B cell (primary cell): ENCODE measurements around the gene PRKAG2. TPM values are rescaled to one million over a fixed set of nuclear protein-coding genes. Genes with fewer than 3 reads are reported as not detected.
A peak's percentile ranks its signal among the peaks of the same experiment; 100 is the strongest.

Experiments used
- ATAC-seq: fragments of 200-7000 bp; cut with Tn5 transposase; one replicate; pipeline ENCODE4 v1.10.0; 2021; ENCODE audit warnings: low read depth, mild to moderate bottlenecking, moderate number of reproducible peaks, moderate library complexity
- CTCF ChIA-PET: fragments of 350-600 bp; sonication (Branson Sonifier 250); formaldehyde crosslinking; loops from one replicate; lab custom pipeline; 2021; ENCODE audit warnings: antibody characterized with exemption, inconsistent platforms; lab: Charles Lee
- POLR2A ChIA-PET: fragments of 350-600 bp; sonication (Branson Sonifier 250); formaldehyde crosslinking; loops from one replicate; lab custom pipeline; 2021; ENCODE audit warnings: antibody characterized with exemption; lab: Charles Lee
- DNase-seq: peaks from one replicate; pipeline ENCODE4 v3.0.0; 2013
- H2AFZ ChIP-seq: 2 replicates; pipeline ENCODE4 v1.6.1; 2012; ENCODE audit warnings: mild to moderate bottlenecking, low read depth, low read length; ENCODE audit not compliant: insufficient read depth, poor library complexity, severe bottlenecking
- H3K27ac ChIP-seq, 2 donors: 1 replicate in 1 of 2; 2 replicates in 1 of 2; pipeline ENCODE4 v1.5.1; 2012 to 2013; ENCODE audit warnings: low read length in 2 of 2, mild to moderate bottlenecking in 2 of 2, moderate library complexity in 1 of 2
- H3K27me3 ChIP-seq, 4 experiments: fragments of 200-600 bp in 1 of 4; sonication (generic) in 1 of 4; replicated peaks in 1 of 4; 1 replicate in 2 of 4; 2 replicates in 2 of 4; pipeline versions ENCODE4 v1.6.1 to v1.7.0; 2013 to 2016; ENCODE audit warnings: low read length in 3 of 4, mild to moderate bottlenecking in 2 of 4, mixed read lengths in 1 of 4, moderate library complexity in 1 of 4; ENCODE audit not compliant: insufficient read depth in 4 of 4, control insufficient read depth in 3 of 4; ENCODE audit errors: control extremely low read depth in 1 of 4
- H3K36me3 ChIP-seq, 2 experiments: replicated peaks in 1 of 2; 1 replicate in 1 of 2; 2 replicates in 1 of 2; pipeline versions ENCODE4 v1.6.1 to v1.7.1; 2013; ENCODE audit warnings: low read length in 1 of 2; ENCODE audit not compliant: insufficient read depth in 2 of 2, control insufficient read depth in 1 of 2; ENCODE audit errors: control extremely low read depth in 1 of 2, extremely low read depth in 1 of 2
- H3K4me1 ChIP-seq, 2 donors: fragments of 200-600 bp in 1 of 2; sonication (generic) in 1 of 2; 1 replicate in 1 of 2; 2 replicates in 1 of 2; pipeline versions ENCODE4 v1.5.1 to v1.6.1; 2013 to 2017; ENCODE audit warnings: low read length in 2 of 2; ENCODE audit not compliant: control insufficient read depth in 2 of 2, insufficient read depth in 2 of 2
- H3K4me2 ChIP-seq: replicated peaks from 2 replicates; pipeline ENCODE3; 2012; ENCODE audit warnings: mild to moderate bottlenecking, low read depth, low read length; ENCODE audit not compliant: poor library complexity, severe bottlenecking
- H3K4me3 ChIP-seq, 5 experiments: fragments of 200-600 bp in 1 of 5; sonication (generic) in 1 of 5; 1 replicate in 3 of 5; 2 replicates in 2 of 5; pipeline versions ENCODE4 v1.5.1 to v1.7.0; 2011 to 2016; ENCODE audit warnings: low read length in 4 of 5, mild to moderate bottlenecking in 4 of 5, low read depth in 2 of 5, control low read depth in 1 of 5, moderate library complexity in 1 of 5; ENCODE audit not compliant: insufficient read depth in 1 of 5; ENCODE audit errors: control extremely low read depth in 1 of 5, extremely low read depth in 1 of 5
- H3K79me2 ChIP-seq: fragments of 200-600 bp; sonication (generic); one replicate; pipeline ENCODE4 v1.6.0; 2016; ENCODE audit warnings: low read length; ENCODE audit not compliant: control insufficient read depth, insufficient read depth
- H3K9ac ChIP-seq: fragments of 200-600 bp; sonication (generic); 2 replicates; pipeline ENCODE4 v1.6.1; 2017; ENCODE audit warnings: mild to moderate bottlenecking, low read length, moderate library complexity
- H3K9me3 ChIP-seq, 3 donors: one replicate each; pipeline versions ENCODE4 v1.6.1 to v1.7.1; 2013; ENCODE audit warnings: low read length in 2 of 3; ENCODE audit not compliant: control insufficient read depth in 2 of 3, insufficient read depth in 1 of 3; ENCODE audit errors: control extremely low read depth in 1 of 3
- H4K20me1 ChIP-seq: 2 replicates; pipeline ENCODE4 v1.6.0; 2012; ENCODE audit warnings: mild to moderate bottlenecking, low read length; ENCODE audit not compliant: insufficient read depth, control insufficient read depth, poor library complexity, severe bottlenecking
- H3K27ac Mint-ChIP-seq: one replicate; pipeline ENCODE4 v1.8.0; 2021; ENCODE audit warnings: mixed read lengths
- H3K27me3 Mint-ChIP-seq: one replicate; pipeline ENCODE4 v1.8.0; 2021; ENCODE audit warnings: mixed read lengths
- H3K4me1 Mint-ChIP-seq: one replicate; pipeline ENCODE4 v1.8.0; 2021; ENCODE audit warnings: mixed read lengths
- H3K4me3 Mint-ChIP-seq: one replicate; pipeline ENCODE4 v1.8.0; 2021; ENCODE audit warnings: mixed read lengths
- H3K9me3 Mint-ChIP-seq: one replicate; pipeline ENCODE4 v1.8.0; 2022; ENCODE audit warnings: mixed read lengths; ENCODE audit not compliant: insufficient read depth
- EZH2 ChIP-seq: IDR thresholded peaks from 2 replicates; pipeline ENCODE4 v1.6.1; 2012; ENCODE audit warnings: borderline replicate concordance, low read depth, mild to moderate bottlenecking, moderate library complexity, low read length; ENCODE audit not compliant: insufficient read depth, poor library complexity, severe bottlenecking
- WGBS: methylation state at CpG from one replicate; pipeline ENCODE4 v1.1.5; 2013; ENCODE audit warnings: missing lambda C conversion rate; ENCODE audit not compliant: insufficient coverage; 5-methylcytosine and 5-hydroxymethylcytosine counted together
- intact Hi-C: fragments of 100-400 bp; cut with micrococcal nuclease; formaldehyde crosslinking; loops from one replicate; pipeline ENCODE4 v1.10.0; 2022
- polyA plus RNA-seq: library from polyadenylated mRNA; depleted of rRNA; stranded (reverse); fragments of >200 nt; gene quantifications from 2 replicates; pipeline ENCODE4 v1.2.3, GENCODE V29; 2012
- total RNA-seq, 2 donors: library from RNA; stranded (reverse); fragments of 120-200 nt in 1 of 2; gene quantifications; 1 replicate in 1 of 2; 2 replicates in 1 of 2; pipeline versions ENCODE4 v1.2.3 to v1.2.4, GENCODE V29; 2013 to 2022
- TF ChIP-seq, protein P1 (sequence below): fragments of 200-600 bp; IDR thresholded peaks from one replicate; pipeline ENCODE4 v1.8.0; 2022; ENCODE audit warnings: antibody characterized with exemption, mild to moderate bottlenecking

PRKAG2 gene
- total and polyA plus RNA-seq, 2 donors (not counting 1 experiment from before 2014, with no cell fraction given): 22.1 to 56.3 TPM

- Histone ChIP-seq H3K9ac (peak overlapping the region; percentile 64), H3K9me3 (peaks cover 0 to 3% (median 0%) of the 10 kb centered on the region in 3 donors), H4K20me1 (peaks cover 18% of the 10 kb centered on the region), H3K79me2 (peaks cover 29% of the 10 kb centered on the region), H3K4me3 (peak overlapping the region; percentile 45 to 71 (median 65)), H3K27ac (peak overlapping the region; percentile 39 to 50), H2AFZ (peak overlapping the region; percentile 64), H3K4me2 (peak overlapping the region; percentile 74), H3K36me3 (no peaks in the 10 kb centered on the region), H3K4me1 (peaks cover 11 to 12% of the 10 kb centered on the region in 2 donors), H3K27me3 (no peaks in the 10 kb centered on the region)
- ATAC-seq (peak; percentile 1), DNase-seq (no peak)
- ChIA-PET CTCF (interaction anchor here (0.6 to 3.8 kb wide), 7 partner anchors 11 to 281 kb away, joined by 3 to 20 read pairs (median 4); partner anchors contain the start of gene RHEB), POLR2A (interaction anchor here (1.4 to 2.4 kb wide), 3 partner anchors 96 to 290 kb away, joined by 3 to 14 read pairs (median 5); partner anchors contain the start of genes NUB1 and RHEB)
- Mint-ChIP-seq H3K9me3 (peaks cover 3% of the 10 kb centered on the region), H3K27me3 (no peaks in the 10 kb centered on the region), H3K4me3 (peak overlapping the region; percentile 87), H3K27ac (peak overlapping the region; percentile 93), H3K4me1 (peaks cover 17% of the 10 kb centered on the region)
- intact Hi-C loops: loop anchor here (5.0 kb wide), 4 partner anchors 384 to 1859 kb away; partner anchors contain the start of genes FASTK, SMARCD3, TMUB1 and ZNF467
- WGBS: under 1% methylated on average over 28 of the region's 31 CpGs
- TF ChIP-seq EZH2: no peak
- TF ChIP-seq, protein P1, sequence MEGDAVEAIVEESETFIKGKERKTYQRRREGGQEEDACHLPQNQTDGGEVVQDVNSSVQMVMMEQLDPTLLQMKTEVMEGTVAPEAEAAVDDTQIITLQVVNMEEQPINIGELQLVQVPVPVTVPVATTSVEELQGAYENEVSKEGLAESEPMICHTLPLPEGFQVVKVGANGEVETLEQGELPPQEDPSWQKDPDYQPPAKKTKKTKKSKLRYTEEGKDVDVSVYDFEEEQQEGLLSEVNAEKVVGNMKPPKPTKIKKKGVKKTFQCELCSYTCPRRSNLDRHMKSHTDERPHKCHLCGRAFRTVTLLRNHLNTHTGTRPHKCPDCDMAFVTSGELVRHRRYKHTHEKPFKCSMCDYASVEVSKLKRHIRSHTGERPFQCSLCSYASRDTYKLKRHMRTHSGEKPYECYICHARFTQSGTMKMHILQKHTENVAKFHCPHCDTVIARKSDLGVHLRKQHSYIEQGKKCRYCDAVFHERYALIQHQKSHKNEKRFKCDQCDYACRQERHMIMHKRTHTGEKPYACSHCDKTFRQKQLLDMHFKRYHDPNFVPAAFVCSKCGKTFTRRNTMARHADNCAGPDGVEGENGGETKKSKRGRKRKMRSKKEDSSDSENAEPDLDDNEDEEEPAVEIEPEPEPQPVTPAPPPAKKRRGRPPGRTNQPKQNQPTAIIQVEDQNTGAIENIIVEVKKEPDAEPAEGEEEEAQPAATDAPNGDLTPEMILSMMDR: no peak
Observed at GRCh38 chr7:151631570-151631952, 245.4 kb downstream of the PRKAG2 start.

DNA sequence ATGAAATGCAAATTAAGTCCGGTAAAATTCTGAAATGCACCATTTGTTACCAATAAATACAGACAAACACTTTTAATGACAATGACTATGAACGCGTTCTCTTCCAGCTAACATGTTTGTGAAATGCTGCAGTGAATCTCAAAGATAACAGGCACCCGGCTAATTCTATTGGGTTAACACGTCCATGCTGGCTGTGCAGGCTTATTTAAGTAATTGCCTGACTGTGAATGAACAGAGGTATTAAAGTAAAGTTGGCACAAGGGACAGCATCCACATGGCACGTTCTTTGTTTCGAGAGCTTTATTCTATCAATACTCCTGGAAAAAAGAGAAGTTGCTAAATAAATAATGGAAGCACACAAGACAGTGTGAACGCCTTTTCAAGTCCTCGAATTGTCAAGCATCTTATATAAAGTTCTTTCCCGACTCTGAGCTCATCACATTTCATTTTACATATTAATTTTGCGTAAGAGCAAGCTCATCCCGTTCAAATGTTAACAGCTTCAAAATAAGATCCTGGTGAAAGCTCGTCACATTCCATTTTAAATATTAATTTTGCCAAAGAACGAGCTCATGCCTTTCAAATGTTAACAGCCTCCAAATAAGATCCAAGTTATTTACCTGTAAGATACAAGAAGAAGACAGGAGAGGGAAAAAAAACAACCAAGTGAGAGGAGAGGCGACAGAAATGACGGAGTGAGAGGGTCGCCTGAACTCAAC, 245.9 kb downstream of the PRKAG2 start:
- Histone ChIP-seq H3K27me3 (no peaks in the 10 kb centered on the region), H3K4me1 (peaks cover 11 to 12% of the 10 kb centered on the region in 2 donors), H3K4me2 (peak overlapping the region; percentile 74), H3K27ac (peak overlapping the region; percentile 39 to 50), H3K36me3 (peaks cover 0 to under 1% of the 10 kb centered on the region in 2 experiments), H4K20me1 (peaks cover 24% of the 10 kb centered on the region), H3K4me3 (peak overlapping the region; percentile 45 to 71 (median 65)), H3K79me2 (peaks cover 33% of the 10 kb centered on the region), H3K9ac (peak overlapping the region; percentile 64), H2AFZ (peak overlapping the region; percentile 64), H3K9me3 (peaks cover 0 to 3% (median 0%) of the 10 kb centered on the region in 3 donors)
- no peak for DNase-seq
- H3K4me1 Mint-ChIP-seq: peaks cover 17% of the 10 kb centered on the region
- POLR2A ChIA-PET: no interaction called here
- no peak for ATAC-seq
- H3K27ac Mint-ChIP-seq: peak overlapping the region; percentile 93
- intact Hi-C loops: loop anchor here (5.0 kb wide), 4 partner anchors 384 to 1859 kb away; partner anchors contain the start of genes FASTK, SMARCD3, TMUB1 and ZNF467
- WGBS: 46% methylated on average over 7 of the region's 17 CpGs
- H3K27me3 Mint-ChIP-seq: no peaks in the 10 kb centered on the region
- H3K9me3 Mint-ChIP-seq: peaks cover 3% of the 10 kb centered on the region
- no peak for TF ChIP-seq EZH2
- TF ChIP-seq, protein P1: no peak
- H3K4me3 Mint-ChIP-seq: peak overlapping the region; percentile 87
- CTCF ChIA-PET: interaction anchor here (2.1 to 3.8 kb wide), 3 partner anchors 111 to 152 kb away, joined by 8 to 20 read pairs (median 15); partner anchors contain the start of gene RHEB
